ENCODE results near the gene DNAJC16. TPM values are rescaled to one million over a fixed set of nuclear protein-coding genes. Genes with fewer than 3 reads are reported as not detected.

DNAJC16 gene
- total and polyA plus RNA-seq, 12 donors, result 4.8 to 34.0 (median 19.9) TPM

- TF ChIP-seq POLR2A (IDR thresholded peaks at IDR 0.05) (no peak), CTCF (IDR thresholded peaks at IDR 0.05) (no peak)
Measured at GRCh38 chr1:15578921-15579682, 52.5 kb downstream of the DNAJC16 start.

GRCh38 chr1:15579683-15580047 is 53.0 kb downstream of the DNAJC16 start:
- TF ChIP-seq CTCF (IDR thresholded peaks at IDR 0.05) (no peak), POLR2A (IDR thresholded peaks at IDR 0.05) (no peak)
- H3K4me3 ChIP-seq, result no peak overlapping the region
- intact Hi-C loops (cut with DNase I), result no loop called here
- peaks cover 5 to 7% of the 10 kb centered on the region in 2 donors for H3K4me1 ChIP-seq (replicated peaks in 1 of 2)
- H3K27ac ChIP-seq, result no peak overlapping the region
- H3K9me3 ChIP-seq (replicated peaks in 1 of 3), result no peaks in the 10 kb centered on the region
- no peaks in the 10 kb centered on the region for H3K27me3 ChIP-seq
- DNase-seq, result no peak
- no peaks in the 10 kb centered on the region for H3K36me3 ChIP-seq (replicated peaks in 1 of 2)

More at GRCh38 chr1:15578921-15579682, 52.5 kb downstream of the DNAJC16 start:
- Histone ChIP-seq H3K27ac (peak overlapping the region in 1 of 5 donors; percentile 29), H3K4me1 (replicated peaks in 1 of 2) (peaks cover 0 to 1% of the 10 kb centered on the region in 2 donors), H3K9me3 (replicated peaks in 1 of 3) (no peaks in the 10 kb centered on the region), H3K36me3 (replicated peaks in 1 of 2) (no peaks in the 10 kb centered on the region), H3K27me3 (no peaks in the 10 kb centered on the region), H3K4me3 (no peak overlapping the region)
- no peak for DNase-seq
- intact Hi-C loops (cut with DNase I), result no loop called here
- 82 to 87% (median 86%) methylated on average over 7 to 16 of the region's 16 CpGs for WGBS, 4 donors

- Histone ChIP-seq H3K27me3 (no peaks in the 10 kb centered on the region), H3K36me3 (replicated peaks in 1 of 2) (no peaks in the 10 kb centered on the region), H3K27ac (no peak overlapping the region), H3K9me3 (replicated peaks in 1 of 3) (no peaks in the 10 kb centered on the region), H3K4me1 (replicated peaks in 1 of 2) (peaks cover 6 to 10% of the 10 kb centered on the region in 2 donors), H3K4me3 (no peak overlapping the region)
- TF ChIP-seq CTCF (IDR thresholded peaks at IDR 0.05) (no peak), POLR2A (IDR thresholded peaks at IDR 0.05) (no peak)
- intact Hi-C loops (cut with DNase I), result no loop called here
- no peak for DNase-seq
- 77 to 92% (median 86%) methylated on average over 13 to 18 of the region's 18 CpGs for WGBS, 4 donors
Measured at GRCh38 chr1:15583016-15583706, 56.5 kb downstream of the DNAJC16 start.

- H3K36me3 ChIP-seq (replicated peaks in 1 of 2), result no peaks in the 10 kb centered on the region
- intact Hi-C loops (cut with DNase I), result no loop called here
- no peak within 1 kb of the TSS for H3K27ac ChIP-seq
- peaks cover 6 to 10% of the 10 kb centered on the region in 2 donors for H3K4me1 ChIP-seq (replicated peaks in 1 of 2)
- 4 to 24% (median 5%) methylated on average over 5 to 68 of the region's 68 CpGs for WGBS, 4 donors
- DNase-seq, result peak in 6 of 7 donors; percentile 27 to 49 (median 38)
- no peaks in the 10 kb centered on the region for H3K9me3 ChIP-seq (replicated peaks in 1 of 3)
- TF ChIP-seq POLR2A (IDR thresholded peaks at IDR 0.05) (no peak), CTCF (IDR thresholded peaks at IDR 0.05) (peak in 3 of 6 experiments; percentile 18 to 27 (median 22))
- peak within 1 kb of the TSS in 2 of 4 donors; percentile 26 to 49 for H3K4me3 ChIP-seq
- no peaks in the 10 kb centered on the region for H3K27me3 ChIP-seq
Measured at GRCh38 chr1:15584489-15585363, 58.1 kb downstream of the DNAJC16 start, which contains the start of gene AGMAT. Gene AGMAT, minus strand, starts transcription at chr1:15585051. Its CDS starts 84 bp downstream, at chr1:15584967.
